Kidney (tissue), 14 donors: ENCODE data around the gene SLC52A1. TPM values are rescaled to one million over a fixed set of nuclear protein-coding genes. Genes with fewer than 3 reads are reported as not detected.

ENCODE experiments used
- DNase-seq, 5 donors: peaks; one replicate each; pipeline ENCODE4 v3.0.0-alpha.2; 2013 to 2020
- FAIRE-seq: peaks from 2 replicates; lab custom pipeline; 2012; peaks lifted over from hg19 to GRCh38; lab: Jason Lieb, UNC
- H3K27ac ChIP-seq, 2 donors: one replicate each; pipeline ENCODE4 v1.7.0; 2013; ENCODE audit warnings: low read depth in 2 of 2, low read length in 2 of 2, inconsistent platforms in 1 of 2
- H3K27me3 ChIP-seq: one replicate; pipeline ENCODE4 v1.7.1; 2013; ENCODE audit warnings: low read length, inconsistent platforms; ENCODE audit not compliant: control insufficient read depth, insufficient read depth
- H3K36me3 ChIP-seq, 3 donors: one replicate each; pipeline versions ENCODE4 v1.7.0 to v1.7.1; 2013; ENCODE audit warnings: low read length in 3 of 3, control low read depth in 1 of 3, inconsistent platforms in 1 of 3; ENCODE audit not compliant: insufficient read depth in 3 of 3, control insufficient read depth in 2 of 3
- H3K4me1 ChIP-seq, 3 donors: one replicate each; pipeline versions ENCODE4 v1.7.0 to v1.7.1; 2013; ENCODE audit warnings: low read length in 3 of 3, inconsistent platforms in 1 of 3, low read depth in 1 of 3; ENCODE audit not compliant: control insufficient read depth in 2 of 3, insufficient read depth in 2 of 3
- H3K4me3 ChIP-seq, 3 donors: one replicate each; pipeline versions ENCODE4 v1.7.0 to v1.8.1; 2013; ENCODE audit warnings: low read length in 3 of 3, control low read depth in 1 of 3, inconsistent platforms in 1 of 3
- H3K9ac ChIP-seq, 3 donors: one replicate each; pipeline versions ENCODE4 v1.7.0 to v1.7.1; 2013; ENCODE audit warnings: low read length in 3 of 3, control low read depth in 1 of 3, inconsistent platforms in 1 of 3
- H3K9me3 ChIP-seq, 3 donors: one replicate each; pipeline versions ENCODE4 v1.7.0 to v1.7.1; 2013; ENCODE audit warnings: low read length in 3 of 3, control low read depth in 1 of 3, inconsistent platforms in 1 of 3; ENCODE audit not compliant: control insufficient read depth in 2 of 3, insufficient read depth in 1 of 3
- CTCF ChIP-seq: IDR thresholded peaks from 3 replicates; pipeline ENCODE4 v1.5.1; 2012; ENCODE audit warnings: mild to moderate bottlenecking, moderate library complexity, borderline replicate concordance; ENCODE audit not compliant: insufficient read depth; ENCODE audit errors: extremely low read depth
- intact Hi-C: fragments of 100-400 bp; cut with DNase I; formaldehyde crosslinking; loops from one replicate; pipeline ENCODE4 v1.11.1; 2022
- polyA plus RNA-seq: library from polyadenylated mRNA; stranded (reverse); fragments of 350-450 nt; fragmentation: Illumina TruSeq; extraction: RNeasy Lipid Tissue Mini Kit (QIAGEN cat#74804); gene quantifications from one replicate; pipeline ENCODE4 v1.2.3, GENCODE V29; 2014; ENCODE audit warnings: low read depth, low replicate concordance; ENCODE audit not compliant: insufficient read depth
- total RNA-seq: library from RNA; stranded (reverse); fragmentation: NEBNext Ultra II Directional; extraction: Animal tissue kit (Norgen Biotek cat#: 25700); gene quantifications from one replicate; pipeline ENCODE4 v1.2.1, GENCODE V29; 2021
- donor health status: control.
- donor health status: control.
- donor health status: control.
- donor health status: control.
- donor health status: control.
- donor health status: DM: yes; HTN: yes; CAD: no.
- donor health status: Normal renal cell carcinoma (clear cell type).

SLC52A1 gene
- total and polyA plus RNA-seq, 2 donors from 2014 or later: 0.19 to 0.90 TPM

DNA sequence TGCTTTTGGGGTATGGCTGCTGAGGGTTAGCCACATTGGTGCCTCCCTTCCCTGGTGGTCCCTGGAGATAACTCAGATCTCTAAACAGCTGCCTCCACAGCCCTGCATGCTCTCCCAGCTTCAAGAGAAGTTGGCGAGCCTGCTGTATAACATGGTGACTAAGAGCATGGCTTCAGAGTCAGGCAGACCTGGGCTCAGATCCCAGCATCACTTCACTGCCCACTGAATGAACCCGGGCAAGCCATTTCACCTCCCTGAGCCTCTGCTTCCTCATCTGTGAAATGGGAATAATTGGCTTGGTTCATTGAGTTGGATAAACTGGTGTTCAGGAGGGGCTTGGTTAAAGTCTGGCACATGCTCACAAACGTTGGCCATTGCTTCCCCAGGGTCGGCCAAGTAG lies 20.9 kb downstream of the SLC52A1 start:
- no peaks in the 10 kb centered on the region for H3K27me3 ChIP-seq
- FAIRE-seq (no peak), DNase-seq (no peak)
- peaks cover 0 to 30% (median 22%) of the 10 kb centered on the region in 3 donors for H3K36me3 ChIP-seq
- H3K9me3 ChIP-seq: no peaks in the 10 kb centered on the region
- intact Hi-C loops: no loop called here
- no peak overlapping the region for H3K4me3 ChIP-seq
- H3K4me1 ChIP-seq: no peaks in the 10 kb centered on the region
- H3K9ac ChIP-seq: no peak overlapping the region
- no peak overlapping the region for H3K27ac ChIP-seq
- no peak for TF ChIP-seq CTCF

GRCh38 chr17:5011928-5012327 lies 23.3 kb downstream of the SLC52A1 start:
- H3K27me3 ChIP-seq: no peaks in the 10 kb centered on the region
- intact Hi-C loops: no loop called here
- no peak overlapping the region for H3K9ac ChIP-seq
- no peaks in the 10 kb centered on the region for H3K4me1 ChIP-seq
- no peak for DNase-seq
- no peak for FAIRE-seq
- no peak overlapping the region for H3K27ac ChIP-seq
- no peak for TF ChIP-seq CTCF
- no peaks in the 10 kb centered on the region for H3K9me3 ChIP-seq
- H3K36me3 ChIP-seq: peaks cover 0 to 37% (median 28%) of the 10 kb centered on the region in 3 donors
- no peak overlapping the region for H3K4me3 ChIP-seq

DNA sequence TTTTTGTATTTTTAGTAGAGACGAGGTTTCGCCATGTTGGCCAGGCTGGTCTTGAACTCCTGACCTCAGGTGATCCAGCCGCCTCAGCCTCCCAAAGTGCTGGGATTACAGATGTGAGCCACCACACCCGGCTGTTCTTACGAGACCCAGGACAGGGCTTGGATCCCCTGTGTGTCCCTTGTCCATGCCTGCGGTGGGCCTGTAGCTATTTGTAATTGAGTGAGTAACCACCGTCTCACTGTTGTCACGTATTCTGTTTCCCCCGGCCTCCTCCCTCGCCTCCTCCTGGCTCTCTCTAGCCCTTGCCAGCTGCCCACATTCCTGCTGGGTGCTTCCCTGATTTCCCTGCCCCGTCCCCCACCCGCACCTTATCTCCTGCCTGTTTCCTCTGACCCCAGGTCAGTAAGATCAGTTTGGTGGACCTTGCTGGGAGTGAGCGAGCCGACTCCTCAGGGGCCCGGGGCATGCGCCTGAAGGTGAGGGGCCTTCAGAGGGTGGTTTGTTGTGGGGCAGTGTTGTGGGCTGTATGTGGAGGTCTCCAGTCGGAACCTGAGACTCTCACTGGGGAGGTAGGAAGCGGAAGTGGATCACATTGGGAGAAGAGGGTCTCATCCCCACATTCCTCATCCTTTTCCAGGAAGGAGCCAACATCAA lies 31.9 kb downstream of the SLC52A1 start:
- Histone ChIP-seq H3K4me1 (peaks cover 0 to 15% (median 0%) of the 10 kb centered on the region in 3 donors), H3K9me3 (no peaks in the 10 kb centered on the region), H3K9ac (no peak overlapping the region), H3K36me3 (peaks cover 2 to 61% (median 52%) of the 10 kb centered on the region in 3 donors), H3K27me3 (no peaks in the 10 kb centered on the region), H3K27ac (no peak overlapping the region), H3K4me3 (no peak overlapping the region)
- no peak for TF ChIP-seq CTCF
- no peak for FAIRE-seq
- DNase-seq: no peak
- intact Hi-C loops: no loop called here
